ENCODE data around the gene STAT3. TPM values are rescaled to one million over a fixed set of nuclear protein-coding genes. Genes with fewer than 3 reads are reported as not detected.

STAT3 gene
- total and polyA plus RNA-seq, 2 donors (not counting 3 experiments of a cell fraction or from before 2014, with no cell fraction given), result 59.1 to 124 TPM

DNA sequence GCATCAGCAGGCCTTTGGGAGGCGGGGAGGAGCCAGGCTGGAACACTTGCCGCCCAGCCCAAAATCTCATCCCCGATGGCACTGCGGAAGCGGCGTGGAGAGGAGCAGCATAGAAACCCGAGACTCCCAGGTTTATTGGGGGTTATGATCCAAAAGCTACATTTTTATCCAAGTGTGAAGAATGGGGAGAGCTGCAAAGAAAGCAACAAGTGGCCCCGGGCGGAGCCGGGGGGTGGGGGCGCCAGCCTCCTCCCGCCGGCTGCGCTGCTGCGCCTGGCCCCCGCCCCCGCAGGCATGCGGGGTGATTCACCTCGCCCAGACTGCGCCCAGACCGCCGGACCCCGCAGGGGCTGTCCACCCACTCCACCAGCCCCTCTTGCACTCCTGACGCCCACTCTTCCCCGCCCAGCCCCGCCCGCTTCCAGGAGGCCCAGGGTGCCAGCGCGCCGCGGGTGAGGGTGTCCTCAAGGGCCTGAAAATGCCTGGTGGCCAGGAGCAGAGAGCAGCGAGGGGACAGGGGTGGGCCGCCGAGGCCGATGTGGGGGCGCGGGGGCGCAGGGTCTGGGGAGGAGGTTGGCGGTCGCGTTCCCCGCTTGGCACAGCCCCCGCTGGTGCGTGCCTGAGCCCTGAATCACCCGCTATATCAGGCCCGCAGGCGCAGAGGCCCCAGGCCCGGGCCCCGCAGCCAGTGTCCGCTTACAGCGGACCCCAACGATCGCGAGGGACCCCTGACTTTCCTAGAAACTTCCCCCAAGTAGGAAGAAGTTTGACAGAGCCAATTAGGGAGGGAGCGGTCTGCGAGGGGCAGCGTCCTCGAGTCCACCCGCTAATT lies 33.5 kb upstream of the STAT3 start:
- dilution Hi-C loops (cut with MboI; ENCODE audit: extremely low pct_ligation_motif_present, low sequenced_read_pairs) (no loop called here), intact Hi-C loops (cut with micrococcal nuclease) (loop anchor here (1.0 kb wide), 1 partner anchor 101 kb away; no protein-coding TSS in a partner anchor)
- TF ChIP-seq POLR2A (IDR thresholded peaks at IDR 0.05; ENCODE audit: low read depth, low read length), result no peak
- peak; percentile 85 for TF ChIP-seq POLR2AphosphoS5 (IDR thresholded peaks at IDR 0.05; ENCODE audit: insufficient read depth, low read depth, low read length)
- no peak for FAIRE-seq
- peaks cover 37% of the 10 kb centered on the region for H3K4me1 ChIP-seq (ENCODE audit: control insufficient read depth, extremely low read depth, insufficient read depth, low read length)
- no peaks in the 10 kb centered on the region for H3K27me3 ChIP-seq (ENCODE audit: control insufficient read depth in 2 of 2, insufficient read depth in 2 of 2, low read length in 2 of 2)
- BruUV-seq (replicated peaks), result TSS peak; percentile 16
- no peaks in the 10 kb centered on the region for H4K20me1 ChIP-seq (replicated peaks; ENCODE audit: control insufficient read depth, extremely low read depth, insufficient read depth, low read length)
- H3K9me1 ChIP-seq (replicated peaks; ENCODE audit: control insufficient read depth, extremely low read depth, insufficient read depth, low read length), result no peaks in the 10 kb centered on the region
- peak overlapping the region; percentile 86 for H3K9ac ChIP-seq (replicated peaks; ENCODE audit: extremely low read depth, insufficient read depth, low read length)
- peak overlapping the region; percentile 67 to 84 (median 79) for H3K4me3 ChIP-seq (replicated peaks in 1 of 3; ENCODE audit: insufficient read depth in 1 of 3, low read depth in 1 of 3, low read length in 3 of 3)
- peaks cover 64% of the 10 kb centered on the region for H3K79me2 ChIP-seq (ENCODE audit: control insufficient read depth, insufficient read depth, low read length)
- H3K9me3 ChIP-seq (replicated peaks; ENCODE audit: control insufficient read depth, insufficient read depth, low read length), result no peaks in the 10 kb centered on the region
- peak; percentile 48 for DNase-seq (ENCODE audit: low read depth, low spot score)
- no peak overlapping the region for H2AFZ ChIP-seq (ENCODE audit: low read depth, low read length)
- ChIA-PET CTCF (interaction anchor here (0.8 to 6.9 kb wide), 12 partner anchors 8 to 108 kb away, joined by 3 to 73 read pairs (median 8); partner anchors contain the start of gene STAT3), POLR2A (interaction anchor here (0.6 to 4.8 kb wide), 6 partner anchors 10 to 105 kb away, joined by 5 to 71 read pairs (median 22); no protein-coding TSS in a partner anchor)
- H3K4me2 ChIP-seq (ENCODE audit: insufficient read depth, low read length), result peak overlapping the region; percentile 91
- H3K27ac ChIP-seq (ENCODE audit: insufficient read depth, low read depth, low read length), result peak overlapping the region; percentile 80
- no peaks in the 10 kb centered on the region for H3K36me3 ChIP-seq (ENCODE audit: control insufficient read depth in 2 of 2, extremely low read depth in 1 of 2, insufficient read depth in 2 of 2, low read length in 2 of 2)

DNA sequence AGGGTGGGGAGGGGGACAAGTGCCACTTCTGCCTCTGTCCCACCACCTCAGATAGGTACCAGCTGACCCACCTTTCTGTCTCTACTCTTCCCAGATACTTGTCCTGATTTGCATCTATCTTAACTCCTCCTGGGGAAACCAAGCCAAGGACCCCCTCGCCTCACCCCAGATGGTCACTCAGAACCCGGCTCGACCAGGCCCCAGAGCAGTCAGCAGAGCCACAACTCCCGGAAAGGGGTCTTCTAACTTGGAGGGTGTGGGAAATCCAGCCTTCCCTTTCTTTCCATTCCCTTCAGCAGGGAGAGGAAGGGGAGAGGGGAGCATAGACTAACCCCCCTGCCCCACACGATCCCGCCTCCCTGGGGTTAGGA lies 32.9 kb upstream of the STAT3 start:
- no peak for TF ChIP-seq JUN (IDR thresholded peaks at IDR 0.05; ENCODE audit: borderline replicate concordance, insufficient read depth, insufficient read length, low read depth)
- TF ChIP-seq, protein P1, sequence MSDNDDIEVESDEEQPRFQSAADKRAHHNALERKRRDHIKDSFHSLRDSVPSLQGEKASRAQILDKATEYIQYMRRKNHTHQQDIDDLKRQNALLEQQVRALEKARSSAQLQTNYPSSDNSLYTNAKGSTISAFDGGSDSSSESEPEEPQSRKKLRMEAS (IDR thresholded peaks at IDR 0.05; ENCODE audit: insufficient read depth, insufficient read length), result no peak
- no peak for TF ChIP-seq POLR2A (IDR thresholded peaks at IDR 0.05; ENCODE audit: low read depth, low read length)
- TF ChIP-seq FOS (IDR thresholded peaks at IDR 0.05; ENCODE audit: borderline replicate concordance, insufficient read depth, low read length), result no peak
- TF ChIP-seq, protein P2, sequence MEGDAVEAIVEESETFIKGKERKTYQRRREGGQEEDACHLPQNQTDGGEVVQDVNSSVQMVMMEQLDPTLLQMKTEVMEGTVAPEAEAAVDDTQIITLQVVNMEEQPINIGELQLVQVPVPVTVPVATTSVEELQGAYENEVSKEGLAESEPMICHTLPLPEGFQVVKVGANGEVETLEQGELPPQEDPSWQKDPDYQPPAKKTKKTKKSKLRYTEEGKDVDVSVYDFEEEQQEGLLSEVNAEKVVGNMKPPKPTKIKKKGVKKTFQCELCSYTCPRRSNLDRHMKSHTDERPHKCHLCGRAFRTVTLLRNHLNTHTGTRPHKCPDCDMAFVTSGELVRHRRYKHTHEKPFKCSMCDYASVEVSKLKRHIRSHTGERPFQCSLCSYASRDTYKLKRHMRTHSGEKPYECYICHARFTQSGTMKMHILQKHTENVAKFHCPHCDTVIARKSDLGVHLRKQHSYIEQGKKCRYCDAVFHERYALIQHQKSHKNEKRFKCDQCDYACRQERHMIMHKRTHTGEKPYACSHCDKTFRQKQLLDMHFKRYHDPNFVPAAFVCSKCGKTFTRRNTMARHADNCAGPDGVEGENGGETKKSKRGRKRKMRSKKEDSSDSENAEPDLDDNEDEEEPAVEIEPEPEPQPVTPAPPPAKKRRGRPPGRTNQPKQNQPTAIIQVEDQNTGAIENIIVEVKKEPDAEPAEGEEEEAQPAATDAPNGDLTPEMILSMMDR (IDR thresholded peaks at IDR 0.05; ENCODE audit: extremely low read depth in 1 of 2, insufficient read depth in 1 of 2, low read depth in 1 of 2, low read length in 2 of 2), result no peak
- TF ChIP-seq GATA2 (IDR thresholded peaks at IDR 0.05; ENCODE audit: insufficient read depth, insufficient read length, low read depth, low read length), result no peak
- TF ChIP-seq POLR2AphosphoS5 (IDR thresholded peaks at IDR 0.05; ENCODE audit: insufficient read depth, low read depth, low read length), result no peak
- no peak for TF ChIP-seq MYC (IDR thresholded peaks at IDR 0.05; ENCODE audit: low read depth, low read length)
- no peak for TF ChIP-seq EZH2 (IDR thresholded peaks at IDR 0.05; ENCODE audit: borderline replicate concordance, low read depth, low read length, severe bottlenecking)
- Histone ChIP-seq H3K27ac (ENCODE audit: insufficient read depth, low read depth, low read length) (peak overlapping the region; percentile 80), H3K36me3 (ENCODE audit: control insufficient read depth in 2 of 2, extremely low read depth in 1 of 2, insufficient read depth in 2 of 2, low read length in 2 of 2) (no peaks in the 10 kb centered on the region), H3K79me2 (ENCODE audit: control insufficient read depth, insufficient read depth, low read length) (peaks cover 70% of the 10 kb centered on the region), H3K4me3 (replicated peaks in 1 of 3; ENCODE audit: insufficient read depth in 1 of 3, low read depth in 1 of 3, low read length in 3 of 3) (peak overlapping the region; percentile 67 to 84 (median 79)), H3K4me2 (ENCODE audit: insufficient read depth, low read length) (peak overlapping the region; percentile 91), H4K20me1 (replicated peaks; ENCODE audit: control insufficient read depth, extremely low read depth, insufficient read depth, low read length) (no peaks in the 10 kb centered on the region), H3K9me1 (replicated peaks; ENCODE audit: control insufficient read depth, extremely low read depth, insufficient read depth, low read length) (no peaks in the 10 kb centered on the region), H3K9me3 (replicated peaks; ENCODE audit: control insufficient read depth, insufficient read depth, low read length) (no peaks in the 10 kb centered on the region), H3K4me1 (ENCODE audit: control insufficient read depth, extremely low read depth, insufficient read depth, low read length) (peaks cover 43% of the 10 kb centered on the region), H2AFZ (ENCODE audit: low read depth, low read length) (no peak overlapping the region), H3K9ac (replicated peaks; ENCODE audit: extremely low read depth, insufficient read depth, low read length) (peak overlapping the region; percentile 86), H3K27me3 (ENCODE audit: control insufficient read depth in 2 of 2, insufficient read depth in 2 of 2, low read length in 2 of 2) (no peaks in the 10 kb centered on the region)
- BruUV-seq (replicated peaks), result no TSS peak
- ChIA-PET POLR2A (interaction anchor here (0.6 to 4.8 kb wide), 3 partner anchors 9 to 98 kb away, joined by 5 to 71 read pairs (median 10); no protein-coding TSS in a partner anchor), CTCF (interaction anchor here (1.0 to 6.9 kb wide), 7 partner anchors 13 to 108 kb away, joined by 3 to 73 read pairs (median 8); partner anchors contain the start of gene STAT3)
- no peak for FAIRE-seq
- dilution Hi-C loops (cut with MboI; ENCODE audit: extremely low pct_ligation_motif_present, low sequenced_read_pairs), result no loop called here
- intact Hi-C loops (cut with micrococcal nuclease), result loop anchor here (1.0 kb wide), 1 partner anchor 101 kb away; no protein-coding TSS in a partner anchor
- DNase-seq (ENCODE audit: low read depth, low spot score), result no peak
